Pulmonary artery endothelial cell (primary cell): ENCODE results near the gene PSG3. TPM values are rescaled to one million over a fixed set of nuclear protein-coding genes. Genes with fewer than 3 reads are reported as not detected.
"Not testable (repeated sequence)": the region's sequence is repeated elsewhere in the genome, so short reads cannot be mapped to it uniquely, and the experiment has no call there.

Experiments
- DNase-seq: peaks from one replicate; pipeline ENCODE4 v3.0.0-alpha.2; 2011; ENCODE audit warnings: low read depth, low spot score
- total RNA-seq: library from RNA; depleted of rRNA; stranded (reverse); fragments of >200 nt; gene quantifications from 2 replicates; pipeline ENCODE4 v1.2.3, GENCODE V29; 2014

PSG3 gene
- total RNA-seq: not detected in 2 replicates

DNA sequence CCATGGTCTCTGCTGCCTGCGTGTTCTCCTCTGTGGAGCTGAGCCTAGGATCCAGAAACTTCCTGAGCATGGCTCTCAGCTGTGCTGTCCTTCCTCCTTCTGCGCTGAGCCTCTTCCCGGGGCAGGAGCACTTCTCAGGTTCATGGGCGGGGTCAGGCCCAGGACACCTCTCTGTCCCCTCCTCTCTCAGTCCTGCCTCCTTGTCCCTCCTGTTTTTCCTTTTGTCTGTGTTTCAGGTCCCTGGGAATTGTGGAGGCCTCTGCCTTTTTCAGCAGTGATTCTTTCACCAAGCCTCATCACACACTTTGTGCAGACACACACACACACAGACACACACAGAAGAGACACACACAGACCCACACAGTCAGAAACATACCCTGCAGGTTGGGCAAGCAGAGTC is at the start of gene PSG3:
PSG3 (minus strand) TSS at position 101 of the 400 bp plus-strand sequence; CDS start at position 4, 97 bp downstream.
- DNase-seq: not testable (repeated sequence)

DNA sequence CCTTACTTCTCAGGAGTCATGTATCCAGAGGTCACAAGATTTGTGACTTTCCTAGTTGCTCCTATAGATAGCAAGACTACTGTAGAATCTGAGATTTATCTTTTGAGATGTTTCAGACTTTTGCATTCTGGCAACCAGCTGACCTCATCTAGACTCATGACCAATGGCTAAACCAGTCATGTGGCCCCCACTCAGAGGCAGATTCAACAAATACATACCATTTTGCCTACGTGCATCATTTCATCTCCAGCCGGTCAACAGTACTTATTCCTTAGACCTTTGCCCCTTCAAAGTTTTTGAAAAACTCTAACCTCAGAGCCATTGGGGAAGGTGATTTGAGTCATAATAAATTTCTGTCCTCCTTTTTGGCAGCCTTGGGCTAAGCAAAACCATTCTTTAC is 48.5 kb upstream of the PSG3 start:
- DNase-seq: not testable (repeated sequence)

DNA sequence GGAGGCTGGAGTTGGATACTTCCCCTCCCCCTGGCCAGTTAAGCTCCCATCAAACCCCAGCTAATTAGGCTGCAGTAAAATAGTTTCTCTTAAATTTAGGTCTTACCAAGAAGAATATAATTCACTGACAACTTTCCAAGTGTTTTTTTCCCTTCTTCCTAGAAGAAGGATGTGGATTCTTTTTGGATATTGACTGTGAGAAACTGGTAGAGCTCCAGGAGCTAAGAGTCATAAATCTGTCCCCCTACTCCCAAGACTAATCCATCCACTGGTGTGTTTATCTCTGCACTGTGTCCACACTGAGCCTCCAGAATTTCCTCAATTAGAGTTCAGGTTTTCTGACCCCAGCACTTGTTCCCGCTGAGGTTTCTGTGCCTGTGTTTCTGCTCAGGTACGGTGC is 47.5 kb upstream of the PSG3 start:
- DNase-seq: not testable (repeated sequence)

DNA sequence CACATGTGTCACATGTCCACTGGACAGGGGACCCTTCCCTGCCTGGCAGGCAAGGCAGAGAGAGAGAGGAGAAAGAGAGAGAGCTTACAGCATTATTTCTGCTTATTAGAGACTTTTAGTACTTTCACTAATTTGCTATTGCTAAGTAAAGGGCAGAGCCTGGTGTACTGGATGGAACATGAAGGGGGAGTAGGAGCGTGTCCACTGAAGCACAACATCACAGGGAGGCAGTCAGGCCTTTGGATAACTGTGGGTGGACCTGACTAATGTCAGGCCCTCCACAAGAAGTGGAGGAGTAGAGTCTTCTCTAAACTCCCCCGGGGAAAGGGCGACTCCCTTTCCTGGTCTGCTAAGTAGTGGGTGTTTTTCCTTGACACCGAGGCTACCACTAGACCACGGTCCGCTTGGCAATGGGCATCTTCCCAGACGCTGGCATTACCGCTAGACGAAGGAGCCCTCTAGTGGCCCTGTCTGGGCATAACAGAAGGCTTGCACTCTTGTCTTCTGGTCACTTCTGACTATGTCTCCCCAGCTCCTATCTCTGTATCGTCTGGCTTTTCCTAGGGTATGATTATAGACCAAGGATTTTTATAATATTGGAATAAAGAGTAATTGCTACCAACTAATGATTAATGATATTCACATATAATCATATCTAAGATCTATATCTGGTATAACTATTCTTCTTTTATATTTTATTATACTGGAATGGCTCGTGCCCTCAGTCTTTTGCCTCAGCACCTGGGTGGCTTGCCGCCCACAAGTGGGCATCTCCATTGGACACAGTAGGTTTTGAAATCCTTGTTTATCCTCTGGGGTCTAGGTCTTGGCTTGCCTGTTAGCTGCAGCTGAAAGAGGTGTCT is 36.7 kb upstream of the PSG3 start:
- not testable (repeated sequence) for DNase-seq

DNA sequence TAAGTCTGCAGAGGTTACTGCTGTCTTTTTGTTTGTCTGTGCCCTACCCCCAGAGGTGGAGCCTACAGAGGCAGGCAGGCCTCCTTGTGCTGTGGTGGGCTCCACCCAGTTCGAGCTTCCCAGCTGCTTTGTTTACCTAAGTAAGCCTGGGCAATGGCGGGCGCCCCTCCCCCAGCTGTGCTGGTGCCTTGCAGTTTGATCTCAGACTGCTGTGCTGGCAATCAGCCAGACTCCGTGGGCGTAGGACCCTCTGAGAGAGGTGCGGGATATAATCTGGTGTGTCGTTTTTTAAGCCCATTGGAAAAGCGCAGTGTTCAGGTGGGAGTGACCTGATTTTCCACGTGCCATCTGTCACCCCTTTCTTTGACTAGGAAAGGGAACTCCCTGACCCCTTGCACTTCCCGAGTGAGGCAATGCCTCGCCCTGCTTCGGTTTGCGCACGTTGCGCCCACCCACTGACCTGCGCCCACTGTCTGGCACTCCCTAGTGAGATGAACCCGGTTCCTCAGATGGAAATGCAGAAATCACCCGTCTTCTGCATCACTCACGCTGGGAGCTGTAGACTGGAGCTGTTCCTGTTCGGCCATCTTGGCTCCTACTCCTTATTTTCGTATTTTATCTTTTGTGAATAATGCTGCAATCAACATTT is 34.4 kb upstream of the PSG3 start:
- DNase-seq: not testable (repeated sequence)

DNA sequence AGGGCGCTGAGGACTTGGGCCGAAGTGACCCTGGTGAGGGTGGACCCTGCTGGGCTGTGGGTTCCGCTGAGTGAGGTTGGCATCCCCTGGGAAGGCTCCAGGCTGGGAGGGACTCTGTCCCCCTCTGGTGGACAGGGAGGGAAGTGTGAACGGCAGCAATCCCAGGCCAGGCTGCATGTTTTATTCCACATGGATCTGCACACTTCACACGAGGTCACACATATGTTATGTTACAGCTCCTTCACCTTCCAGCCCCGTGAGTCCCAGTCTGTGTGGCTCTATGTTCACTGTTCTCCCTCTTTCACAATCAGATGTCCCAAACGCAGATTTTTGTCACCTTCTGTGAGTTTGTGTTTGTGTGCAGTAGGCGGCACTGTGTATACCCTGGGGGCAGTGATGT is 27.0 kb upstream of the PSG3 start:
- not testable (repeated sequence) for DNase-seq

DNA sequence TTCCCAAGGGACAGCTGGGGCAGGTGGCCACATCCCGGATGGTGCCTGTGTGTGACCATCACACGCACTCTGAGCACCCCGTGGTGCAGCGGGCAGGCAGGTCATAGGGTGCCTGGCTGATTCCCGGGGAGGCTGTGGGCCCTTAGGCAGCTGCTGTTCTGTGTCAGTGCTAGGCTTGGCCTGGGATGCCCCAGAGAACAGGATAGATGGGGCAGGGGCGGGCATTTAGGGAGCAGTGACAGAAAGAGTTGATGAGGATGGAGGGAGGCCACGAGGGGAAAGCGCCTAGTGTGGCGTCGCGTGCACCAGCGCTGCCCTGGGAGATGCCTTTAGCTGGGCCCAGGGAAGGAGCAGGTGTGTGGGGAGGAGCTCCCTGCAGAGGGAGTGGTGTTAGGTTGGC is 26.6 kb upstream of the PSG3 start:
- DNase-seq: not testable (repeated sequence)

DNA sequence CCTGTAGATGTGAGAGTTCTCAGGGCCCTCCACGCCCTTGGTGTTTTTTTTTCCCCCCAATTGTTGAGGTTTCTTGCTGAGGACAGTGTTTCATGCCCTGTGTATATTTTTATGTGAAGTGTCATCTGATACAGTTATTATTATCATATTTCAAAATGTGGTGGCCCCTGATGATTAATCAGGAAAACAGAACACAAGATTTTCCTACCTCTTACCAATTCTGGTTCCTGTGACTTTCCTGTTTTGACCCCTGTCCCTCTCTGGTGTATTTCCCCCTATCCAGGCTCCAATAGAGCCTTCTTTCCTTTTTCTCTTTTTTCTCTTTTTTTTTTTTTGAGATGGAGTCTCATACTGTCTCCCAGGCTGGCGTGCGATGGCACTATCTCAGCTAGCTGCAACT is 24.6 kb upstream of the PSG3 start:
- DNase-seq: no peak

DNA sequence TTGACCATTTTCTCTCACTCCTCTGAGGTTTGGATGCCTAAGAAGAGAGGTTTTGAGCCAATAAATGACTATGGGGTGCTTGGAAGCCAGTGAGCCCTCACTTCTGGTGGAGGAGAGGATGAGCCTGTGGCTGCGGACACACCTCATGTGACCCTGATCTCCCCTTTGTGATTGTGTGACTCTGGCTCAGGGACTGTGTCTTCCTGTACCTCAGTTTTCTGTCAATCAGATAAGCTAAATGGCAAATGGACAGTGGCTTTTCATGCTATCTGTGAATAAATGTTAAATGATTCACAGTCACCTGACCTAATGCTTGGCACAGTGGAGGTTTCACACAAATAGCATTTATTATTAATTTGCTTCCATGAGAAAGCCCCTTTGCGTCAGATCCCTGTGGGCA is 22.5 kb upstream of the PSG3 start:
- no peak for DNase-seq

DNA sequence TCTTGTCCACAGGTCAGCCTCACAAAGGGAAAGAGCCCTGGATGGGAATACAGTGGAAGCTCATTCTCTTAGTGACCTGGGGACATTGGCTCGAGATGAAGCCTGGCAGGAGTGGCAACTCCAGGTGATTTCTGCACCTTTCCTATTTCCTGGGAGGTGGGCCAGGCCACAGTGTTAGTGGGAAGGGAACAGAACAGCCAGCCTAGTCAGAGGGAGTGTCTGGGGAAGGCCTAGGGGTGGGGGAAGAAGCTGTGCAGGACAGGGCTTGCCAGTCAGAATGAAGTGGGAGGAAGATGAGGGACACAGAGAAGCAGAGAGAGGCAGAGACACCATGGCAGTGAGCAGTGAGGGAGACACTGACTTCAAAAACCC is 21.6 kb upstream of the PSG3 start:
- DNase-seq: not testable (repeated sequence)

DNA sequence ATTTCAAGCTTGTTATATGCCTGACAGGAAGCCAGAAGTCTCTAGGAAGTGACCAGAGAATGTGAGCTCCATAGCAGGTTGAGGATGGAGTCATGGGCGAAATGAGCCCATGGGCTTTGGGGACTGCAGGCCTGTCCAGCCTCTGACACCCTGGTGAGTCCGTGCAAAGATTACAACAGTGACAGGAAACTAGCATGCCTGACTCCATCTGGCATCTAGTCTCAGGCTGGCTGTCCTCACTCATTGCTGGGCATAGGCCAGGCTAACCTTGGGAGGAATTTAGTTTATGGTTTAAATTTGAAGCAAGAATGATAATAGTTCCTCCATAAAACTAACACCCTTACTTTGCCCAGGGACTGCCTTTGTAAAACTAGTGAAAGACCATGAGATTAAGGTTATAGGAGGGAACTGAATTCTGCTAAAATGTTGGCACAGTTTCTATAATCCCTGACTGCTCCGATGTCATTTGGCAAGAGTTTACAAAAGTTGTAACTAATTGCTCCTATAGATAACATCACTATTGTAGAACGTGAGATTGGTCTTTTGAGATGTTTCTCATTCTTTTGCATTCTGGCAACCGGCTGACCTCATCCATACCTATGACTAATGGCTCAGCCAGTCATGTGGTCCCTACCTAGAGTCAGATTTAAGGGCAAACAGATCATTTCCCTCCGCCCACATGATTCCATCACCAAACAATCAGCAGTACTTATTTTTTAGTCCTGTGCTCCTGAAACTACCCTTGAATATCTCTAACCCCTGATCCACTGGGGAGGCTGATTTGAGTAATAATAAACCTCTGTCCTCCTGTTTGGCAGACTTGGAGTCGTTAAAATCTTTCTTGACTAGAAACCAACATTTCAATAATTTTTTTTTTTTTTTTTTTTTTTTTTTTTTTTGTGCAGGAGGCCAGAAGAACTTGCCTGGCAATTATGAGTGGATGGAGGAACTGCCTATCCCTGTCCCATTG is 21.0 kb upstream of the PSG3 start:
- DNase-seq: peak; percentile 62

DNA sequence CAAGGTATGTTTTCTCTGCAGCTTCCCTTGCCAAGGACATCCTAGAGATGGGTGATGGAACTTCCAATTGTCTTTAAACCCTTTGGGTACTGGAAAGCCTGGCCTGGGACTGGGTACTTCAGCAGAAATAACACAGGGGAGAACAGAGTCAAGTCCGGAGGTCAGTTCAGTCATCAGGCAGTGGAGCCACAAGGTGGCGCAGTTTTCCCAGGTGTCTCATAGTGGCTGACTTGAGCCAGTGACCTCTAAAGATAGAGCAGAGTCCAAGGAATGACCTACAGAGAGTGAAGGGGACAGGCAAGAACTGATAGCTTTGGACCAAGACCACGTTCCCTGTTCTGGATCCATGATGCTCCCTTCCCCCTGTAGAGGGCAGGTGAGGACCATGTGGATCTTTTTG is 18.4 kb upstream of the PSG3 start:
- DNase-seq: not testable (repeated sequence)

DNA sequence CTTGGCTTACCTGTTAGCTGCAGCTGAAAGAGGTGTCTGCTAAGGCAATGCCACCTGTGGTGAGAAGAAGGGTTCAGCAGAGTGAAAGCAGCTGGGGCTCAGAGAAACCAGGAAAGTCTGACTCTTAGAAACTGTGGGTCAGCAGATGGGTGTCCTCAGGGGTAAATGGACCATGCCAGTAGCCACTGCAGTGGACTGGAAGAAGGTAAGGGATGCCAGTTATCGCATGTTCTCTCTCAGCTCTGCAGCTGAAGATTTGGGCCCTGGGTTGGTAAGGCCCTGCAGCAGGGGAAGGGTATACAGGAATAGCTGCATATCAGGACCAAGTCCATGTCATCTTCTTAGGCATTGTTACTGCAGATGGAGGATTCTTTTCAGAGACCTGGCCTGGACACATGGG is 12.0 kb upstream of the PSG3 start:
- DNase-seq: not testable (repeated sequence)

DNA sequence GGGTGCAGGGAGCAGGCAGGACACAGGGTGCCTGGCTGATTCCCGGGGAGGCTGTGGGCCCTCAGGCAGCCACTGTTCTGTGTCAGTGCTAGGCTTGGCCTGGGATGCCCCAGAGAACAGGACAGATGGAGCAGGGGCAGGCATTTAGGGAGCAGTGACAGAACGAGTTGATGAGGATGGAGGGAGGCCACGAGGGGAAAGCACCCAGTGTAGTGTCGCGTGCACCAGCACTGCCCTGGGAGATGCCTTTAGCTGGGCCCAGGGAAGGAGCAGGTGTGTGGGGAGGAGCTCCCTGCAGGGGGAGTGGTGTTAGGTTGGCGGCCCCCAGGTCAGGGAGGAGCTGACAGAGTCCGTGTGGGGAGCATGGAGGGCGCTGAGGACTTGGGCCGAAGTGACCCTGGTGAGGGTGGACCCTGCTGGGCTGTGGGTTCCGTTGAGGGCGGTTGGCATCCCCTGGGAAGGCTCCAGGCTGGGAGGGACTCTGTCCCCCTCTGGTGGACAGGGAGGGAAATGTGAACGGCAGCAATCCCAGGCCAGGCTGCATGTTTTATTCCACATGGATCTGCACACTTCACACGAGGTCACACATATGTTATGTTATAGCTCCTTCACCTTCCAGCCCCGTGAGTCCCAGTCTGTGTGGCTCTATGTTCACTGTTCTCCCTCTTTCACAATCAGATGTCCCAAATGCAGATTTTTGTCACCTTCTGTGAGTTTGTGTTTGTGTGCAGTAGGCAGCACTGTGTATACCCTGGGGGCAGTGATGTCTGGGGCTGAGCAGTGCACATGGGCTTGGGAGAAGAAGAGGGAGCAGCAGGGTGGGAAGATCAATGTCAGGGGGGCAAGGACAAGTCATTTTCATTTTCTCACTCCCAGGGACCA is 1.7 kb upstream of the PSG3 start:
- not testable (repeated sequence) for DNase-seq

DNA sequence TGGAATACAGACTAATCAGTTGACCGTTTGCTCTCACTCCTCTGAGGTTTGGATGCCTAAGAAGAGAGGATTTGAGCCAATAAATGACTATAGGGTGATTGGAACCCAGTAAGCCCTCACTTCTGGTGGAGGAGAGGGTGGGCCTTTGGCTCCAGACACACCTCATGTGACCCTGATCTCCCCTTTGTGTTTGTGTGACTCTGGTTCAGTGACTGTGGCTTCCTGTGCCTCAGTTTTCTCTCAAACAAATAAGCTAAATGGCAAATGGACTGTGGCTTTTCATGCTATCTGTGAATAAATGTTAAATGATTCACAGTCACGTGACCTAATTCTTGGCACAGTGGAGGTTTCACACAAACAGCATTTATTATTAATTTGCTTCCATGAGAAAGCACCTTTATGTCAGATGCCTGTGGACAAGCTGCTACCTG is 2.7 kb downstream of the PSG3 start:
- not testable (repeated sequence) for DNase-seq

DNA sequence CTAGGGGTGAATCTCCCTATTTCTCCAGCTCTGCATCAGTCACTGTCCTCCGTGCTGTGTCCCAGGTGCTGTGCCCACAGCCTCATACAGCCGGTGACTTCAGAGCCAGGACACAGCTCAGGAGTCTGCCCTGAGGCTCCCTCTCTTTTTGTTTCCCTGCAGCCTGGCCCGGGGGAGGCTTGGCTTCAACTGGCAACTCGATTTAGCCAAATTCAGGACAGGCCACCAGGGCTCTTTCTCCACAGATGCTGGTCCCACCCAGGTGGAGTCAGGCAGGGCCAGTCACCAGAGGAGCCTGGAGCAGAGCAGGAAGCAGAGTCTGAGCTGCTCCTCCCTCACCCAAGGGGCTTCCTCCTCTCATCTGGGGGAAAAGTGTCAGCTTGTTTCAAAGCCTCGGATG is 11.9 kb downstream of the PSG3 start:
- not testable (repeated sequence) for DNase-seq

DNA sequence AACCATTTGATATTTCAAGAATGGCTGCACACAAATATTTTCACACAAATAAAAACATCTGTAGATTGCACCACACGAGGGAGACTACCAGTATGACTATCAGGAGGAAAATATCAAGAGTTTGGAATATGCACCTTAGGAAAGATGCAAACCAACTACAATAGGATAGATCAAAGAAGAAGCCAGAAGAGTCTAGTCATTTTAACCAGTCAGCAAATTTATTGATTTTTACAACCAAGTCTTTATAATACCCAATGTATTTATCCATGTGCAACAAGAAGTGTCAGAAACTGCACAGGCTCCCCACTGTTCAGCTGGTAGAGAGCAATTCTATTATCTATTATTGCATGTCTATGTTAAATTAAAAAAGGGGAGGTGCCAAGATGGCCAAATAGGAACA is 26.3 kb downstream of the PSG3 start:
- not testable (repeated sequence) for DNase-seq

DNA sequence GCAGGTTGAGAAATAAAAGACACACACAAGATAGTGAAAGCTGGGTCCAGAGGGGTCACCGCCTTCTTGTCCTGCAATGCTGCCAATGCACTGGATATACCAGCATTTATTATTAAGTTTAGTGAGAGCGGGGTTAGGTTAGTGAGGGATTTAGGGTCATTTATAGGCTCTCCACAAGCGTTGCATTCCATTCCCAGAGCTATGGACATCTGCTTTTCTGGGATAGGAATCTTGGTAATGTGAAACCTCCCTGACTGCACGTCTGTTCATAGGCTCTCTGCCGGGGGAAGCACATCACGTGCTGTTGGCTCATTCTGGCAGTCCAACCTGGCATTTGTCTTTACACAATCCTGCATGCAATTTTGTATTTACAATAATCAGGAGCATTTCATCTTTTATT is 27.5 kb downstream of the PSG3 start:
- DNase-seq: not testable (repeated sequence)

DNA sequence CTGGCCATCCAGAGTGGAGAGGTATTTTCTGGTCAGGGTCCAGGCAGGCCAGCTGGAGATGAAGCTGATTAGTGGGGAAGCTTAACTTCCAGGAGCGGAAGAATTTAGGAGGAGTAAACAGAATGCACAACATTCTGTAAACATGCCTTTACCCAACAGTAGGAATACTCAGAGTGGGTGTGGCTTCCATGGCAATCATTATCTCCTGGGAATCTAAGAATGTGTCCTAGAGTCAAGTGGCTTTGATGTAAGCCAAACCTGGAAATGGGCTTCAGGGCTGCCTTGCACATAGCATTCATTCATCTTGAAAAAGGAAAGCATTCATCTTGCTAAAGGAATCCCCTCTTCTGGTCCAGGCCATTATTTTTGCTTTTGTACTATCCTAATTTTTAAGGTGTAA is 29.3 kb downstream of the PSG3 start:
- not testable (repeated sequence) for DNase-seq

DNA sequence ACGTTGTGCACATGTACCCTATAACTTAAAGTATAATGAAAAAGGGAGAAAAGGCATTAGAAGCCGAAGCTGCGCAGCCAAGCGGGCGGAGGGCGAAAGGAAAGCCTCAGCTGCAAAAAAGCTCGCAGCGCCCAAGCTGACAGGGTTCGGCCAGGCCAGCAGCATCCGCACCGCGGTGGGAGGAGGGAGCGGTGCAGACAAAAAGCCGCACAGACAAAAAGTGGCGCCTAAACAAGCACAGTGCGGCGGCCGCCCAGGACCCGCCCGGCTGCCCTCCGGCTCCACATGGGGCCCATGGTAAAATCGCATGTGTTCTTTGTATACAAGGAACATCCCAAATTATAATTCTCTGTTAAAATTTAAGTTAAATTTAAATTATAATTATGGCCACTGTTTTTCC is 42.4 kb downstream of the PSG3 start:
- DNase-seq: no peak
